ENCODE results near the gene SCN3A. TPM values are rescaled to one million over a fixed set of nuclear protein-coding genes. Genes with fewer than 3 reads are reported as not detected.

Gene SCN3A
- total RNA-seq, 1 donor from 2014 or later: not detected

DNA sequence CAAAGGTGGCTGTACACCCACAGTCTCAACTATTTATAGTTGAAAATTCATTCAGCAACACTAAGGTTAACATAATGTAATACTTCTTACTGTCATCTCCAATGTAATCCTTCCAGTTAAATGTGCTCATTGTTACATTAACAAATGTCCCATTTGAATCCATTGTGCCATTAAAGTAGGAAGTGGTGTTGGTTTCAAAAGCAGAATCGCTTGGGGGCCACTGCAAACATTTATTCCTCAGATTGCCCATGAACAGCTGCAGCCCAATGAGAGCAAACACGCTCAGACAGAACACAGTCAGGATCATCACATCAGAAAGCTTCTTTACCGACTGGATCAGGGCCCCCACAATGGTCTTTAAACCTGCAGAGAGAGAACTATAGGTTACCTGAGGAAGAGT lies 41.4 kb downstream of the SCN3A start:
- DNase-seq (ENCODE audit: low read depth) (no peak), FAIRE-seq (no peak)
- TF ChIP-seq, protein P1, sequence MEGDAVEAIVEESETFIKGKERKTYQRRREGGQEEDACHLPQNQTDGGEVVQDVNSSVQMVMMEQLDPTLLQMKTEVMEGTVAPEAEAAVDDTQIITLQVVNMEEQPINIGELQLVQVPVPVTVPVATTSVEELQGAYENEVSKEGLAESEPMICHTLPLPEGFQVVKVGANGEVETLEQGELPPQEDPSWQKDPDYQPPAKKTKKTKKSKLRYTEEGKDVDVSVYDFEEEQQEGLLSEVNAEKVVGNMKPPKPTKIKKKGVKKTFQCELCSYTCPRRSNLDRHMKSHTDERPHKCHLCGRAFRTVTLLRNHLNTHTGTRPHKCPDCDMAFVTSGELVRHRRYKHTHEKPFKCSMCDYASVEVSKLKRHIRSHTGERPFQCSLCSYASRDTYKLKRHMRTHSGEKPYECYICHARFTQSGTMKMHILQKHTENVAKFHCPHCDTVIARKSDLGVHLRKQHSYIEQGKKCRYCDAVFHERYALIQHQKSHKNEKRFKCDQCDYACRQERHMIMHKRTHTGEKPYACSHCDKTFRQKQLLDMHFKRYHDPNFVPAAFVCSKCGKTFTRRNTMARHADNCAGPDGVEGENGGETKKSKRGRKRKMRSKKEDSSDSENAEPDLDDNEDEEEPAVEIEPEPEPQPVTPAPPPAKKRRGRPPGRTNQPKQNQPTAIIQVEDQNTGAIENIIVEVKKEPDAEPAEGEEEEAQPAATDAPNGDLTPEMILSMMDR (IDR thresholded peaks at IDR 0.05; ENCODE audit: insufficient read depth, low read length, severe bottlenecking): no peak
- no peaks in the 10 kb centered on the region for H3K36me3 ChIP-seq (ENCODE audit: control insufficient read depth, insufficient read depth, low read length)
- no peaks in the 10 kb centered on the region for H3K27me3 ChIP-seq (ENCODE audit: control insufficient read depth, insufficient read depth, low read length)
- no peak overlapping the region for H3K4me3 ChIP-seq (ENCODE audit: low read depth, low read length)

DNA sequence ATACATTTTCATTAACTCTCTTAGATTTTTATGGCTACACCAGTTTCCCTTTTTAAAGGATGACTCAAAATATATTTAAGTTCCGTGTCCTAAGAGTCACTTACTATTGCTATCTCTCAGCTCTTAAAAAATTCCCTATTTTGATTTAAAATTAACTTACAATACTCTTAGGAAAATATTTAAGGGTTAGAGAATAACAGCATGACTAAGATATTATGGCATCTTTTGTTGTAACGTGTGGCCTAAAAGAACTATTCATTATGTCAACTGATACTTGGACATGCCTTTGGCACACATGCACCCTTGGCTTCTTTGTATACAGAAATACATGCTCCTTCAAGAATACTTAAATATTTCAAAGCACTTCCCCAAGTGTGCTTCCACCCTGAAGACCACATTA lies 42.3 kb downstream of the SCN3A start:
- DNase-seq (ENCODE audit: low read depth) (peak; percentile 24), FAIRE-seq (no peak)
- Histone ChIP-seq H3K4me3 (ENCODE audit: low read depth, low read length) (no peak overlapping the region), H3K27me3 (ENCODE audit: control insufficient read depth, insufficient read depth, low read length) (no peaks in the 10 kb centered on the region), H3K36me3 (ENCODE audit: control insufficient read depth, insufficient read depth, low read length) (no peaks in the 10 kb centered on the region)
- TF ChIP-seq, protein P1 (IDR thresholded peaks at IDR 0.05; ENCODE audit: insufficient read depth, low read length, severe bottlenecking): no peak

DNA sequence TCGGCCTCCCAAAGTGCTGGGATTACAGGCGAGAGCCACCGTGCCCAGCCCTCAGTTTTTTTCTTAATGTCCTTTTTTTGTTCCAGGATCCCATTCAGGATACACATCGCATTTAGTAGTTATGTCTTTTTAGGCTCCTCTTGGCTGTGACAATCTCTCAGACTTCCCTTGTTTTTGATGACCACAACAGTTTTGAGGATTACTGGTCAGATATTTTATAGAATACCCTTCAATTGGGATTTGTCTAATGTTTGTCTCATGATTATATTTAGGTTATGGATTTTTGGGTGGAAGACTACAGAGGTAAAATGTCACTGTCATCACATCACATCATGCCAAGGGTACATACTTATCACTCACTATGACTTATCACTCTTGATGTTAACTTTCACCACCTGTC lies 46.7 kb downstream of the SCN3A start:
- TF ChIP-seq, protein P1 (IDR thresholded peaks at IDR 0.05; ENCODE audit: insufficient read depth, low read length, severe bottlenecking): no peak
- no peak for FAIRE-seq
- Histone ChIP-seq H3K36me3 (ENCODE audit: control insufficient read depth, insufficient read depth, low read length) (no peaks in the 10 kb centered on the region), H3K4me3 (ENCODE audit: low read depth, low read length) (no peak overlapping the region), H3K27me3 (ENCODE audit: control insufficient read depth, insufficient read depth, low read length) (no peaks in the 10 kb centered on the region)
- DNase-seq (ENCODE audit: low read depth): no peak

GRCh38 chr2:165155152-165155551 lies 48.7 kb downstream of the SCN3A start:
- FAIRE-seq (no peak), DNase-seq (ENCODE audit: low read depth) (no peak)
- TF ChIP-seq, protein P1 (IDR thresholded peaks at IDR 0.05; ENCODE audit: insufficient read depth, low read length, severe bottlenecking): no peak
- Histone ChIP-seq H3K27me3 (ENCODE audit: control insufficient read depth, insufficient read depth, low read length) (no peaks in the 10 kb centered on the region), H3K4me3 (ENCODE audit: low read depth, low read length) (no peak overlapping the region), H3K36me3 (ENCODE audit: control insufficient read depth, insufficient read depth, low read length) (no peaks in the 10 kb centered on the region)

DNA sequence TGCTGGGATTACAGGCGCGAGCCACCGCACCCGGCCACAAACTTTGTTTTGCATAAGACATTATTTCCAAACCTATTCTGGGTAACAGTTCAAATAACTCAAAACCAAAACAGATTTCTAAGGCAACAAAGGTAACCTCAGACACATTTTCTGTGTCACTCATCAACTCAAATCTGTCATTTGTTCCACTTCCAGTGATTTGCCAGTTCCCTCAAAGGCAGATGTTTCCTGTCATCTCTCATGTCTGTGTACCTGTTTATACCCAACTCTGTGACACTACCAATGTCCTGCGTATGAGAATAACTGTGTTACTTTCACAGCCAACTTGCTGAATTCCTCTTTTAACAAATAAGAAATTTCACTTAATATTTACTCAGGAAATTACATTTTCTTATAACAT lies 54.4 kb downstream of the SCN3A start:
- TF ChIP-seq, protein P1 (IDR thresholded peaks at IDR 0.05; ENCODE audit: insufficient read depth, low read length, severe bottlenecking): no peak
- no peaks in the 10 kb centered on the region for H3K36me3 ChIP-seq (ENCODE audit: control insufficient read depth, insufficient read depth, low read length)
- DNase-seq (ENCODE audit: low read depth) (no peak), FAIRE-seq (no peak)
- no peak overlapping the region for H3K4me3 ChIP-seq (ENCODE audit: low read depth, low read length)
- H3K27me3 ChIP-seq (ENCODE audit: control insufficient read depth, insufficient read depth, low read length): peaks cover 1% of the 10 kb centered on the region

All from bronchial epithelial cell (primary cell).